Stimulated activated CD4-positive, alpha-beta T cell treated with anti-CD3 and anti-CD28 coated beads, Interleukin-2, amount 100 ng/mL, for 24 hours (primary cell): ENCODE results near the gene HOXC10.
A peak's percentile ranks its signal among the peaks of the same experiment; 100 is the strongest.

Experiments used
- DNase-seq, 2 donors: peaks; one replicate each; pipeline ENCODE4 v3.0.0-alpha.2; 2020

The HOXC10 gene

GRCh38 chr12:54004063-54004840 lies 19.3 kb downstream of the HOXC10 start:
- no peak for DNase-seq

- DNase-seq = no peak
Measured at GRCh38 chr12:54004841-54005530, 20.0 kb downstream of the HOXC10 start.

GRCh38 chr12:54005531-54005852 lies 20.5 kb downstream of the HOXC10 start:
- no peak for DNase-seq

GRCh38 chr12:54005853-54006558 lies 21.1 kb downstream of the HOXC10 start:
- DNase-seq = peak; percentile 90

GRCh38 chr12:54006559-54007220 lies 21.7 kb downstream of the HOXC10 start:
- no peak for DNase-seq

GRCh38 chr12:54007538-54008259 lies 22.8 kb downstream of the HOXC10 start:
- no peak for DNase-seq

GRCh38 chr12:54008260-54008552 lies 23.3 kb downstream of the HOXC10 start:
- DNase-seq = no peak

GRCh38 chr12:54009171-54010052 lies 24.5 kb downstream of the HOXC10 start:
- DNase-seq = peak; percentile 40 to 51

GRCh38 chr12:54010053-54010971 lies 25.4 kb downstream of the HOXC10 start:
- no peak for DNase-seq

GRCh38 chr12:54010972-54011664 lies 26.2 kb downstream of the HOXC10 start:
- no peak for DNase-seq

- no peak for DNase-seq
Measured at GRCh38 chr12:54011665-54012532, 27.0 kb downstream of the HOXC10 start.

GRCh38 chr12:54012631-54013409 lies 27.9 kb downstream of the HOXC10 start:
- DNase-seq = no peak

GRCh38 chr12:54014377-54015017 lies 29.6 kb downstream of the HOXC10 start:
- DNase-seq = no peak

- DNase-seq = no peak
Measured at GRCh38 chr12:54015018-54015931, 30.3 kb downstream of the HOXC10 start.

- DNase-seq = no peak
Measured at GRCh38 chr12:54016051-54016450, 31.1 kb downstream of the HOXC10 start.

GRCh38 chr12:54016478-54016964 lies 31.6 kb downstream of the HOXC10 start:
- DNase-seq = no peak
